ENCODE data around the gene ATP5F1C. TPM values are rescaled to one million over a fixed set of nuclear protein-coding genes. Genes with fewer than 3 reads are reported as not detected.

Gene ATP5F1C
- total RNA-seq, 1 experiment from 2014 or later: 284 TPM

DNA sequence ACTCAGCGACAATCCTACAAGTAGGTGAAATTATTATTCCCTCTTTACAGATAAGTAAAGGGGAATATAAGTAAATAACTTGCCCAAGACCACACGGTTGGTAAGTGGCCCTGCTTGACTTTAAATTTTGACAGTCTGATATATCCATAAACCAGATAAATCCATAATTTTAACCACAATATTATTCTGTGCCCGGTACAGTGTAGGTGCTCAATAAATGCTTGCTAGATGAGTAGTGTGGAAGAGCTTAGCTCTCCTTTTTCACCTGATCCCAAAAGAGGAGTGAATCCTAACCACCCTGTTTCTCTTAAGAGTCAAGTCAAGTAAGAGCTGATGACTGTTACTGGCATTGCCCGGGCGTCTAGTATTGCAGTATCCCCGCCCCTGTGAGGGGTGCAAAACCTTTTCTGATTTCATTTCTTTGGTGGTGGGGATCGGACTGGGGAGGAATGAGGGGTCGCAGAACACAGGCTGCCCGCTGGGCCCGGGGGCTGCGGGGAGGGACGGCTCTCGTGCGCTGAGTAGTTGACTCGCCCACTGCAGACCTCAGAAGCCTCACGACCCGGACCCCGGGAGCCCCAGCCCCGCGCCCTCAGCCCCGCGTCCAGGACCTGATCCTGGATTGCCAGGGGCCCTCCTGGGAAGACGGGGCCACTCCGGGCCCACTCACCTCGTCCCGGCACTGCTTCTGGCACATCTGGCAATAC lies 674 bp upstream of the ATP5F1C start:
- TF ChIP-seq CTCF (conservative IDR thresholded peaks at IDR 0.05): no peak
- peak overlapping the region; percentile 80 for H3K4me3 ChIP-seq
- H4K20me1 ChIP-seq (ENCODE audit: insufficient read depth): peaks cover 12% of the 10 kb centered on the region
- H3K79me2 ChIP-seq (ENCODE audit: low read depth): peaks cover 85% of the 10 kb centered on the region
- peak overlapping the region; percentile 79 for H3K4me2 ChIP-seq
- CTCF ChIA-PET: no interaction called here
- POLR2A ChIA-PET (ENCODE audit: unreplicated experiment): interaction anchor here (0.6 to 0.7 kb wide), 3 partner anchors 45 to 1471 kb away, joined by 3 to 7 read pairs (median 5); no protein-coding TSS in a partner anchor
- H3K4me1 ChIP-seq (replicated peaks; ENCODE audit: insufficient read depth): peaks cover 10% of the 10 kb centered on the region
- H3F3A ChIP-seq (ENCODE audit: insufficient read depth, low read depth): no peaks in the 10 kb centered on the region
- 0 out of 2 replicates have a peak, but pooled peaks cover 3% of the 10 kb centered on the region for H3K36me3 ChIP-seq (ENCODE audit: low read depth)
- peak overlapping the region; percentile 91 for H2AFZ ChIP-seq
- intact Hi-C loops (cut with micrococcal nuclease; ENCODE audit: unreplicated experiment): no loop called here
- H3K9me2 ChIP-seq (ENCODE audit: insufficient read depth): no peaks in the 10 kb centered on the region
- H3K27me3 ChIP-seq (ENCODE audit: insufficient read depth, low read depth): no peaks in the 10 kb centered on the region
- TSS peak; percentile 64 for BruUV-seq (replicated peaks)
- DNase-seq: peak; percentile 4 to 35
- H3K9me3 ChIP-seq (ENCODE audit: insufficient read depth, low read depth): no peaks in the 10 kb centered on the region
- no peak overlapping the region for H3K27ac ChIP-seq

DNA sequence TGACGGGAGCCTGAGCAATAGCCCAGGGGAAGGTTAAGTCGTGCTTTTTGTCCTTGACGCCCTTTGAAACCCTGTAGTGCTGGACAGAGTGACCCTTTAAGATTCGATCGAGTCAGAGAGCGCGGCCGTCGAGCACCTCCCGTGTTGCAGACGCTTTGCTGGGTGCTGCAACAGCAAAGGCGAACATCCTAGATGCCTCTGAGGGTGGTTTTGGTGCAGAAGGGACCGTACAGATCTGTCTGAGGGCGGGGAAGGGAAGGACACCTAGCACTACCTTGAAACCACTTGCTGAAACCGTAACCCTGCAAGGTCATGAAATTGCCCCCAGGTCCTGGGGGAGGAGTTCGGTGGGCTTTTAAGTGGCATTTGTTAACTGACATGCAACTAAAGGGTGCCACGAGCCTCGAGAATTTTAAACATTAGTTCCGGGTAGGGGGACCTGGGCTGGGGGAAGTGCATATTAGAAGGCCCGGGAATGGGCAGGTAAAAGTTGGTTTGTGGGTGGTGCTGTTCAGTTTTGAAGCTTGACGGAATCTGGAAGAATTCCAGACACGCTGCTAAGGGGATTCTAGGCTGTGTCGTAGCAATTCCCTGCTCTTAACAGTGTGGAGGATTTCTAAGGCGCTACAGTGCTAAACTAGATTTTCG lies 786 bp downstream of the ATP5F1C start:
- Histone ChIP-seq H2AFZ (peak overlapping the region; percentile 91), H3K79me2 (ENCODE audit: low read depth) (peaks cover 96% of the 10 kb centered on the region), H3K9me3 (ENCODE audit: insufficient read depth, low read depth) (no peaks in the 10 kb centered on the region), H3K27ac (peak overlapping the region; percentile 12; the same call in 1 of the 2 replicates), H3K4me2 (peak overlapping the region; percentile 94), H3K36me3 (ENCODE audit: low read depth) (0 out of 2 replicates have a peak, but pooled peaks cover 3% of the 10 kb centered on the region), H3F3A (ENCODE audit: insufficient read depth, low read depth) (no peaks in the 10 kb centered on the region), H3K9me2 (ENCODE audit: insufficient read depth) (no peaks in the 10 kb centered on the region), H3K27me3 (ENCODE audit: insufficient read depth, low read depth) (no peaks in the 10 kb centered on the region), H3K4me3 (peak overlapping the region; percentile 80), H3K4me1 (replicated peaks; ENCODE audit: insufficient read depth) (peaks cover 10% of the 10 kb centered on the region), H4K20me1 (ENCODE audit: insufficient read depth) (peaks cover 12% of the 10 kb centered on the region)
- TF ChIP-seq EZH2 (IDR thresholded peaks at IDR 0.05; ENCODE audit: low read depth): no peak
- no peak for TF ChIP-seq CTCF (conservative IDR thresholded peaks at IDR 0.05)
- ChIA-PET CTCF (no interaction called here), POLR2A (ENCODE audit: unreplicated experiment) (interaction anchor here (0.6 to 1.1 kb wide), 7 partner anchors 9 to 1498 kb away, joined by 3 to 19 read pairs (median 5); no protein-coding TSS in a partner anchor)
- TSS peak; percentile 26 for BruUV-seq (replicated peaks)
- peak in 1 of 2 experiments; percentile 12 for DNase-seq
- intact Hi-C loops (cut with micrococcal nuclease; ENCODE audit: unreplicated experiment): loop anchor here (1.0 kb wide), 2 partner anchors 9 to 30 kb away; partner anchors contain the start of gene TAF3

GRCh38 chr10:7789390-7789789 lies 1.4 kb downstream of the ATP5F1C start:
- H3F3A ChIP-seq (ENCODE audit: insufficient read depth, low read depth): no peaks in the 10 kb centered on the region
- peak overlapping the region; percentile 94 for H3K4me2 ChIP-seq
- H3K27me3 ChIP-seq (ENCODE audit: insufficient read depth, low read depth): no peaks in the 10 kb centered on the region
- peak overlapping the region; percentile 80 for H3K4me3 ChIP-seq
- H3K27ac ChIP-seq: no peak overlapping the region
- intact Hi-C loops (cut with micrococcal nuclease; ENCODE audit: unreplicated experiment): loop anchor here (1.0 kb wide), 1 partner anchor 8 kb away; no protein-coding TSS in a partner anchor
- TF ChIP-seq CTCF (conservative IDR thresholded peaks at IDR 0.05) (no peak), EZH2 (IDR thresholded peaks at IDR 0.05; ENCODE audit: low read depth) (no peak)
- ChIA-PET POLR2A (ENCODE audit: unreplicated experiment) (interaction anchor here (0.6 to 0.7 kb wide), 2 partner anchors 8 to 256 kb away, joined by 5 to 7 read pairs; no protein-coding TSS in a partner anchor), CTCF (no interaction called here)
- peaks cover 18% of the 10 kb centered on the region for H4K20me1 ChIP-seq (ENCODE audit: insufficient read depth)
- H3K4me1 ChIP-seq (replicated peaks; ENCODE audit: insufficient read depth): peaks cover 10% of the 10 kb centered on the region
- H3K79me2 ChIP-seq (ENCODE audit: low read depth): peaks cover 99% of the 10 kb centered on the region
- H3K36me3 ChIP-seq (ENCODE audit: low read depth): 0 out of 2 replicates have a peak, but pooled peaks cover 3% of the 10 kb centered on the region
- H2AFZ ChIP-seq: no peak overlapping the region
- H3K9me3 ChIP-seq (ENCODE audit: insufficient read depth, low read depth): no peaks in the 10 kb centered on the region
- H3K9me2 ChIP-seq (ENCODE audit: insufficient read depth): no peaks in the 10 kb centered on the region
- no peak for DNase-seq
- no TSS peak for BruUV-seq (replicated peaks)
